Panc1 (cell line): ENCODE data around the gene PPBP. TPM values are rescaled to one million over a fixed set of nuclear protein-coding genes. Genes with fewer than 3 reads are reported as not detected.

Source experiments
- ATAC-seq: fragments of 200-7000 bp; cut with Tn5 transposase; 2 replicates; pipeline ENCODE4 v1.9.1; 2020; ENCODE audit warnings: mild to moderate bottlenecking, moderate library complexity
- BruUV-seq: library from RNA; stranded (reverse); fragments of 400-500 nt; replicated peaks from 2 replicates; lab custom pipeline; 2021; lab: Mats Ljungman, UMichigan
- CTCF ChIA-PET: fragments of 300-600 bp; sonication (Branson Sonifier 250); formaldehyde crosslinking; loops from one replicate; lab custom pipeline; 2022; ENCODE audit warnings: antibody characterized with exemption; lab: Charles Lee
- POLR2A ChIA-PET: fragments of 300-600 bp; sonication (Branson Sonifier 250); formaldehyde crosslinking; loops from one replicate; lab custom pipeline; 2022; ENCODE audit warnings: antibody characterized with exemption; lab: Charles Lee
- DNase-seq: peaks from one replicate; pipeline ENCODE4 v3.0.0-alpha.2; 2010; ENCODE audit warnings: low read depth, low spot score
- H3K27ac ChIP-seq: 2 replicates; pipeline ENCODE4 v1.5.1; 2011; ENCODE audit warnings: mild to moderate bottlenecking, low read length, inconsistent platforms
- H3K27me3 ChIP-seq: fragments of 200-500 bp; sonication (Bioruptor generic); 2 replicates; pipeline ENCODE4 v1.6.0; 2014; ENCODE audit warnings: low read length, inconsistent platforms; ENCODE audit not compliant: control insufficient read depth, insufficient read depth
- H3K36me3 ChIP-seq: fragments of 200-500 bp; sonication (Bioruptor generic); 2 replicates; pipeline ENCODE4 v1.5.1; 2014; ENCODE audit warnings: inconsistent platforms, mild to moderate bottlenecking, low read length, moderate library complexity; ENCODE audit not compliant: control insufficient read depth, insufficient read depth
- H3K4me1 ChIP-seq: 2 replicates; pipeline ENCODE4 v1.5.1; 2011; ENCODE audit warnings: inconsistent platforms, mild to moderate bottlenecking, low read length, moderate library complexity; ENCODE audit not compliant: control insufficient read depth, insufficient read depth
- H3K4me3 ChIP-seq, 2 experiments: 2 replicates each; pipeline ENCODE4 v1.5.1; 2011 to 2012; ENCODE audit warnings: low read depth in 2 of 2, low read length in 2 of 2, mild to moderate bottlenecking in 2 of 2, inconsistent platforms in 1 of 2, moderate library complexity in 1 of 2
- H3K9me3 ChIP-seq: fragments of 200-500 bp; sonication (Bioruptor generic); 2 replicates; pipeline ENCODE4 v1.5.1; 2014; ENCODE audit warnings: low read depth, mild to moderate bottlenecking, inconsistent platforms, low read length, moderate library complexity; ENCODE audit not compliant: control insufficient read depth, insufficient read depth
- CTCF ChIP-seq: fragments of 450-650 bp; IDR thresholded peaks from 2 replicates; pipeline ENCODE4 v1.5.1; 2017; ENCODE audit warnings: mild to moderate bottlenecking
- POLR2AphosphoS5 ChIP-seq: IDR thresholded peaks from 2 replicates; pipeline ENCODE4 v1.6.1; 2012; ENCODE audit warnings: mild to moderate bottlenecking, low read depth, low read length, moderate library complexity
- REST ChIP-seq, 2 experiments: IDR thresholded peaks; 2 replicates each; pipeline ENCODE4 v1.6.1; 2011 to 2012; ENCODE audit warnings: low read depth in 2 of 2, control low read depth in 1 of 2, low read length in 1 of 2, mild to moderate bottlenecking in 1 of 2, moderate library complexity in 1 of 2; ENCODE audit not compliant: insufficient read depth in 1 of 2
- SIN3A ChIP-seq: IDR thresholded peaks from 2 replicates; pipeline ENCODE4 v1.6.1; 2012; ENCODE audit warnings: low read depth, mild to moderate bottlenecking, low read length, moderate library complexity, borderline replicate concordance; ENCODE audit not compliant: insufficient read depth
- TCF7L2 ChIP-seq: IDR thresholded peaks from 2 replicates; pipeline ENCODE4 v1.6.1; 2011; ENCODE audit warnings: mild to moderate bottlenecking, low read depth, low read length, inconsistent platforms
- in situ Hi-C: cut with HindIII; loops from 2 replicates; pipeline ENCODE4 v1.10.0; 2016; ENCODE audit warnings: low sequenced_read_pairs, low pct_unique_long_range_greater_than_20kb
- intact Hi-C: fragments of 100-400 bp; cut with micrococcal nuclease; formaldehyde crosslinking; loops from one replicate; pipeline ENCODE4 v1.10.0; 2022; ENCODE audit not compliant: unreplicated experiment
- total RNA-seq: library from RNA; stranded (reverse); gene quantifications from one replicate; pipeline ENCODE4 v1.2.1, GENCODE V29; 2021; ENCODE audit not compliant: unreplicated experiment

Gene PPBP
- total RNA-seq, 1 experiment from 2014 or later = not detected

- Histone ChIP-seq H3K9me3 (no peaks in the 10 kb centered on the region), H3K4me1 (no peaks in the 10 kb centered on the region), H3K36me3 (no peaks in the 10 kb centered on the region), H3K27ac (no peak overlapping the region), H3K4me3 (no peak overlapping the region), H3K27me3 (no peaks in the 10 kb centered on the region)
- intact Hi-C loops = no loop called here
- ATAC-seq (no peak), DNase-seq (no peak)
- TF ChIP-seq TCF7L2 = no peak
- no peak for TF ChIP-seq CTCF
- TF ChIP-seq REST (IDR thresholded peaks at IDR 0.05; ENCODE audit: insufficient read depth in 1 of 2, low read depth in 2 of 2, low read length in 1 of 2) = no peak
- ChIA-PET CTCF (no interaction called here), POLR2A (no interaction called here)
- no TSS peak for BruUV-seq
- in situ Hi-C loops = no loop called here
Observed at GRCh38 chr4:74004668-74005067, 16.7 kb upstream of the PPBP start.

GRCh38 chr4:74000301-74000700 is 12.3 kb upstream of the PPBP start:
- no peak for ATAC-seq
- no peak for DNase-seq
- TF ChIP-seq REST (IDR thresholded peaks at IDR 0.05; ENCODE audit: insufficient read depth in 1 of 2, low read depth in 2 of 2, low read length in 1 of 2) = no peak
- no peak for TF ChIP-seq CTCF
- no peak for TF ChIP-seq POLR2AphosphoS5
- TF ChIP-seq TCF7L2 = no peak
- TF ChIP-seq SIN3A = no peak
- Histone ChIP-seq H3K27ac (no peak overlapping the region), H3K36me3 (no peaks in the 10 kb centered on the region), H3K9me3 (no peaks in the 10 kb centered on the region), H3K27me3 (0 out of 2 replicates have a peak, but pooled peaks cover 2% of the 10 kb centered on the region), H3K4me1 (no peaks in the 10 kb centered on the region), H3K4me3 (no peak overlapping the region)
- in situ Hi-C loops (no loop called here), intact Hi-C loops (no loop called here)
- ChIA-PET CTCF (no interaction called here), POLR2A (no interaction called here)
- BruUV-seq = no TSS peak
